Ishikawa (cell line): ENCODE measurements around the gene CACNA1C.

Source experiments
- CEBPB ChIP-seq: IDR thresholded peaks from 2 replicates; pipeline ENCODE4 v1.6.1; 2012
- CREB1 ChIP-seq: IDR thresholded peaks from 2 replicates; pipeline ENCODE4 v1.6.1; 2012; ENCODE audit warnings: low read depth
- EGR1 ChIP-seq: IDR thresholded peaks from 2 replicates; pipeline ENCODE4 v1.6.1; 2012
- EP300 ChIP-seq: IDR thresholded peaks from 2 replicates; pipeline ENCODE4 v1.6.1; 2012; ENCODE audit warnings: borderline replicate concordance
- FOXM1 ChIP-seq: IDR thresholded peaks from 2 replicates; pipeline ENCODE4 v1.6.1; 2012; ENCODE audit warnings: low read depth, borderline replicate concordance
- NFIC ChIP-seq: IDR thresholded peaks from 2 replicates; pipeline ENCODE4 v1.6.1; 2012
- RAD21 ChIP-seq: IDR thresholded peaks from 2 replicates; pipeline ENCODE4 v1.6.1; 2012; ENCODE audit warnings: low read depth
- TAF1 ChIP-seq: IDR thresholded peaks from 2 replicates; pipeline ENCODE4 v1.6.1; 2012; ENCODE audit warnings: low read depth, mild to moderate bottlenecking
- TCF12 ChIP-seq: IDR thresholded peaks from 2 replicates; pipeline ENCODE4 v1.6.1; 2012; ENCODE audit warnings: low read depth
- TEAD4 ChIP-seq: IDR thresholded peaks from 2 replicates; pipeline ENCODE4 v1.6.1; 2012
- YY1 ChIP-seq: IDR thresholded peaks from 2 replicates; pipeline ENCODE4 v1.6.1; 2012; ENCODE audit warnings: low read depth
- ZBTB7A ChIP-seq: IDR thresholded peaks from 2 replicates; pipeline ENCODE4 v1.6.1; 2012; ENCODE audit warnings: low read depth
- TF ChIP-seq, protein P1 (sequence below): IDR thresholded peaks from 2 replicates; pipeline ENCODE4 v1.6.1; 2012
- TF ChIP-seq, protein P2 (sequence below): IDR thresholded peaks from 2 replicates; pipeline ENCODE4 v1.6.1; 2012; ENCODE audit warnings: low read depth, mild to moderate bottlenecking
- TF ChIP-seq, protein P3 (sequence below): IDR thresholded peaks from 2 replicates; pipeline ENCODE4 v1.6.1; 2012

CACNA1C gene

DNA sequence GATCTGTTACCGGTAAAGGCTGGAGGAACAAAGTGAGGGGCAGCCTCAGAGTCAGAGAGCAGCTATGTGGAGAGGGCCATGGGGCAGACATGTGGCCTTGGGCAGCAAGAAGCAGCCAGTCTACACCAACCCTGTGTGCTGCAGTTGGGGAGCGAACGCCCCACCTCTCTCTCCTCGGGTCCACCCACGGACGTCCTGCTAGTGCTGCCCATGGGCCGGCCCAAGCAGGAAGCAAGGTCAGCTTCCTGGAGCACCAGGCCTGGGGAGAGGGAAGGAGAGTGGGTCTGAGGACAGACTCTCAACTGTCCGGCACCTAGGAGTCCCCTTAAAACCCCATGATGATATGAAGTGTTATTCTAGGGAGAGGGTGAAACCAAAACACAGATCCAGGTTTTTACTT lies 487.2 kb downstream of the CACNA1C start:
- TF ChIP-seq EGR1 (no peak), CREB1 (no peak), YY1 (no peak)

DNA sequence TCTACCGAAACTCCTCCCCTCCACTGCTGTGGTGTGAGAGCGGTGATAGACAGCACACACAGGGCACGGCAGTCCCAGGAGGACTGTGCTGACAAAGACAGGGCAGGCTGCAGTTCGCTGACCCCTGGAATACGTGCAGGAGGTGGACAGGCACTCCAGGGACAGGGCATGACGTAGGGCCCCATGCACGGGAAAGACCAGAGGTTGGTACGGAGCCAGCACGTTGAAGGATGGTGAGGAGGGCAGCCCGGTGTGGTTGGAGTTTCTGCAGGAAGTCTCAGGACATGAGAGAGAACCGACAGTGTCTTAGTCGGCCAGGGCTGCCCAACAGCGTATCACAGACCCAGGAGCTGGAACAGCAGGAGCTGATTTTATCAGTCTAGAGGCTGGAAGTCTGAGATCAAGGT lies 487.8 kb downstream of the CACNA1C start:
- TF ChIP-seq ZBTB7A (no peak), CEBPB (no peak), EP300 (no peak), YY1 (no peak), CREB1 (no peak), TAF1 (no peak), NFIC (no peak), TEAD4 (no peak), RAD21 (no peak), EGR1 (no peak), FOXM1 (no peak), TCF12 (no peak)
- TF ChIP-seq, protein P1, sequence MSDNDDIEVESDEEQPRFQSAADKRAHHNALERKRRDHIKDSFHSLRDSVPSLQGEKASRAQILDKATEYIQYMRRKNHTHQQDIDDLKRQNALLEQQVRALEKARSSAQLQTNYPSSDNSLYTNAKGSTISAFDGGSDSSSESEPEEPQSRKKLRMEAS: no peak
- TF ChIP-seq, protein P2, sequence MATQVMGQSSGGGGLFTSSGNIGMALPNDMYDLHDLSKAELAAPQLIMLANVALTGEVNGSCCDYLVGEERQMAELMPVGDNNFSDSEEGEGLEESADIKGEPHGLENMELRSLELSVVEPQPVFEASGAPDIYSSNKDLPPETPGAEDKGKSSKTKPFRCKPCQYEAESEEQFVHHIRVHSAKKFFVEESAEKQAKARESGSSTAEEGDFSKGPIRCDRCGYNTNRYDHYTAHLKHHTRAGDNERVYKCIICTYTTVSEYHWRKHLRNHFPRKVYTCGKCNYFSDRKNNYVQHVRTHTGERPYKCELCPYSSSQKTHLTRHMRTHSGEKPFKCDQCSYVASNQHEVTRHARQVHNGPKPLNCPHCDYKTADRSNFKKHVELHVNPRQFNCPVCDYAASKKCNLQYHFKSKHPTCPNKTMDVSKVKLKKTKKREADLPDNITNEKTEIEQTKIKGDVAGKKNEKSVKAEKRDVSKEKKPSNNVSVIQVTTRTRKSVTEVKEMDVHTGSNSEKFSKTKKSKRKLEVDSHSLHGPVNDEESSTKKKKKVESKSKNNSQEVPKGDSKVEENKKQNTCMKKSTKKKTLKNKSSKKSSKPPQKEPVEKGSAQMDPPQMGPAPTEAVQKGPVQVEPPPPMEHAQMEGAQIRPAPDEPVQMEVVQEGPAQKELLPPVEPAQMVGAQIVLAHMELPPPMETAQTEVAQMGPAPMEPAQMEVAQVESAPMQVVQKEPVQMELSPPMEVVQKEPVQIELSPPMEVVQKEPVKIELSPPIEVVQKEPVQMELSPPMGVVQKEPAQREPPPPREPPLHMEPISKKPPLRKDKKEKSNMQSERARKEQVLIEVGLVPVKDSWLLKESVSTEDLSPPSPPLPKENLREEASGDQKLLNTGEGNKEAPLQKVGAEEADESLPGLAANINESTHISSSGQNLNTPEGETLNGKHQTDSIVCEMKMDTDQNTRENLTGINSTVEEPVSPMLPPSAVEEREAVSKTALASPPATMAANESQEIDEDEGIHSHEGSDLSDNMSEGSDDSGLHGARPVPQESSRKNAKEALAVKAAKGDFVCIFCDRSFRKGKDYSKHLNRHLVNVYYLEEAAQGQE: no peak
- TF ChIP-seq, protein P3, sequence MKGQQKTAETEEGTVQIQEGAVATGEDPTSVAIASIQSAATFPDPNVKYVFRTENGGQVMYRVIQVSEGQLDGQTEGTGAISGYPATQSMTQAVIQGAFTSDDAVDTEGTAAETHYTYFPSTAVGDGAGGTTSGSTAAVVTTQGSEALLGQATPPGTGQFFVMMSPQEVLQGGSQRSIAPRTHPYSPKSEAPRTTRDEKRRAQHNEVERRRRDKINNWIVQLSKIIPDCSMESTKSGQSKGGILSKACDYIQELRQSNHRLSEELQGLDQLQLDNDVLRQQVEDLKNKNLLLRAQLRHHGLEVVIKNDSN: no peak

DNA sequence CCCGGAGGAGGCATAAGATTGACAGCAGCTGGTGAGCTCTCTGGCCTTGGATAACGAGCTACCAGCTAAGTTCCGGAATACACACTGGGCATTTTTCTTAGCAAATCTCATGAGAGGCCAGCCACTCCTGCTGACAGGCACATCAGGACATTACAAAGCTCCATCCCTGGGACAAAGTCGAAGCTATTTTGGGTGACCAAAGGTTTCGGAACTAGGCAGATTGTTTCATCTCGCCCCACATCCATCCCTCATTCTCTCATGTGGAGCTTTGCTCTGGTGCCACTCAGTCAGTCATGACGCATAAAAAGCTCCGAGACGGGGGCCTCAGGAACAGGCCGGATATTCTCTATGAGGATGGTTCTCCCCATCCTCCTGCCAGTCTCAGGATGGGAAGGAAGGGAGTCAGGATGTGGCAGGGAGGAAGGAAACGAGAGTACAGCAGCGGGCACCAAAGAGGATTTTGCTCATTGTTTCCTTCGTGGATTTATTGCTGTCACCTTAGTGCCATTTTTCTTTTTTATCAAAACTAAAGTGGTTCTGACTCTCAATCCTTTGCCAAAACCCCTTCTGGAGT lies 488.9 kb downstream of the CACNA1C start:
- no peak for TF ChIP-seq RAD21
- TF ChIP-seq YY1: no peak
- TF ChIP-seq, protein P3: no peak
- no peak for TF ChIP-seq TAF1
- no peak for TF ChIP-seq CEBPB
- TF ChIP-seq CREB1: no peak
- TF ChIP-seq EP300: no peak
- no peak for TF ChIP-seq NFIC
- TF ChIP-seq, protein P1: no peak
- TF ChIP-seq TEAD4: no peak
- TF ChIP-seq, protein P2: no peak
- no peak for TF ChIP-seq EGR1
- no peak for TF ChIP-seq FOXM1
- no peak for TF ChIP-seq ZBTB7A
- no peak for TF ChIP-seq TCF12

DNA sequence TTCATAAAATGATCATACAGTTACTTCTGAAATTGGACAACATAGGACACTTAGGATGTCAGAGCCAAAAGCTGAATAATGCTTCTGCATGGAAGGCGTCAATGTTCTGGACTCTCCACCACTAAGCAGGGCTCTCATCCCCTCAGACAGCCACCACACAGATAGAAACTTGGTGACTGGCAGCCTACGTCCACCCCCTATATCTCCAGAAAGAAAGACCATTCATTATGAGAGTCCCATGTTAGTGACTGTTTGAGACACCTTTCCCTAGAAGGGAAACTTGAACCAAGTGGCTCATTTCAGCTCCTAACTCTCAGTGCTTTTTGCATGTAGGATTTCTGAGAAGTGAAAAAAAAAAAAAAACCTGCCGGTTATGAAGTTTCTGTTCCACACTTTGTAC lies 491.0 kb downstream of the CACNA1C start:
- TF ChIP-seq, protein P2: no peak
- TF ChIP-seq CEBPB (no peak), ZBTB7A (no peak), EP300 (no peak), EGR1 (no peak), NFIC (no peak), CREB1 (no peak), YY1 (no peak), TEAD4 (no peak), TAF1 (no peak), RAD21 (no peak), TCF12 (no peak)
- TF ChIP-seq, protein P1: no peak
- TF ChIP-seq, protein P3: no peak
